Measurements from ENCODE around the gene PDIK1L. TPM values are rescaled to one million over a fixed set of nuclear protein-coding genes. Genes with fewer than 3 reads are reported as not detected.

The PDIK1L gene
- total RNA-seq, 1 donor from 2014 or later = 11.4 TPM

- no peak for DNase-seq
- Histone ChIP-seq H3K36me3 (no peaks in the 10 kb centered on the region), H3K4me1 (peaks cover 48% of the 10 kb centered on the region), H3K9me3 (no peaks in the 10 kb centered on the region), H3K27me3 (no peaks in the 10 kb centered on the region), H3K27ac (no peak overlapping the region), H3K4me3 (no peak overlapping the region)
- intact Hi-C loops (cut with DNase I) = no loop called here
- ATAC-seq = no peak
- TF ChIP-seq, protein P1, sequence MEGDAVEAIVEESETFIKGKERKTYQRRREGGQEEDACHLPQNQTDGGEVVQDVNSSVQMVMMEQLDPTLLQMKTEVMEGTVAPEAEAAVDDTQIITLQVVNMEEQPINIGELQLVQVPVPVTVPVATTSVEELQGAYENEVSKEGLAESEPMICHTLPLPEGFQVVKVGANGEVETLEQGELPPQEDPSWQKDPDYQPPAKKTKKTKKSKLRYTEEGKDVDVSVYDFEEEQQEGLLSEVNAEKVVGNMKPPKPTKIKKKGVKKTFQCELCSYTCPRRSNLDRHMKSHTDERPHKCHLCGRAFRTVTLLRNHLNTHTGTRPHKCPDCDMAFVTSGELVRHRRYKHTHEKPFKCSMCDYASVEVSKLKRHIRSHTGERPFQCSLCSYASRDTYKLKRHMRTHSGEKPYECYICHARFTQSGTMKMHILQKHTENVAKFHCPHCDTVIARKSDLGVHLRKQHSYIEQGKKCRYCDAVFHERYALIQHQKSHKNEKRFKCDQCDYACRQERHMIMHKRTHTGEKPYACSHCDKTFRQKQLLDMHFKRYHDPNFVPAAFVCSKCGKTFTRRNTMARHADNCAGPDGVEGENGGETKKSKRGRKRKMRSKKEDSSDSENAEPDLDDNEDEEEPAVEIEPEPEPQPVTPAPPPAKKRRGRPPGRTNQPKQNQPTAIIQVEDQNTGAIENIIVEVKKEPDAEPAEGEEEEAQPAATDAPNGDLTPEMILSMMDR (IDR thresholded peaks at IDR 0.05) = no peak
These were observed 13.8 kb downstream of the PDIK1L start for GRCh38 chr1:26125382-26125781.

DNA sequence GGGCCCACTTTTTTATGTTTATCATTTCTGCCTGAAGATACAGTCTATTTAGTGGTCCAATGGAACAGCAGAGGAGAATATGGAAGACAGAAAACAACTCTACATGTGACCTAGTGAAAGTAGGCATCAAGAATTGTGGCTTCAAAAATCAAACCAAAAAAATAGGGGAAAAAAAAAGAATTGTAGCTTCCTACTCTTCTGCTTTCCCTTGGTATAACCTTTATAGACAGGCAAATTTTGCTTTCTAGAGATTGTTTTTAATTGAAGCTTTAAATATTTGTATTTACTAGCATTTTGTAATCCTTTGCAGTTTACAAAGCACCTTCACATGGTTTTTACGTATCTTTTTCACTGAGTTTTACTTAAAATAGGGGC is 14.3 kb downstream of the PDIK1L start:
- ATAC-seq (no peak), DNase-seq (no peak)
- TF ChIP-seq, protein P1 (IDR thresholded peaks at IDR 0.05) = no peak
- Histone ChIP-seq H3K36me3 (no peaks in the 10 kb centered on the region), H3K27me3 (no peaks in the 10 kb centered on the region), H3K9me3 (no peaks in the 10 kb centered on the region), H3K4me1 (peaks cover 48% of the 10 kb centered on the region), H3K27ac (peak overlapping the region; percentile 67), H3K4me3 (no peak overlapping the region)
- intact Hi-C loops (cut with DNase I) = no loop called here

- H3K4me1 ChIP-seq = peaks cover 43% of the 10 kb centered on the region
- peak overlapping the region; percentile 67 for H3K27ac ChIP-seq
- peak; percentile 91 for ATAC-seq
- TF ChIP-seq, protein P1 (IDR thresholded peaks at IDR 0.05) = no peak
- H3K36me3 ChIP-seq = no peaks in the 10 kb centered on the region
- intact Hi-C loops (cut with DNase I) = no loop called here
- DNase-seq = no peak
- H3K4me3 ChIP-seq = no peak overlapping the region
- no peaks in the 10 kb centered on the region for H3K27me3 ChIP-seq
- H3K9me3 ChIP-seq = no peaks in the 10 kb centered on the region
These were observed 14.9 kb downstream of the PDIK1L start for GRCh38 chr1:26126321-26127084.

- DNase-seq = no peak
- H3K4me3 ChIP-seq = no peak overlapping the region
- ATAC-seq = peak; percentile 41
- intact Hi-C loops (cut with DNase I) = no loop called here
- H3K27ac ChIP-seq = peak overlapping the region; percentile 67
- no peaks in the 10 kb centered on the region for H3K9me3 ChIP-seq
- TF ChIP-seq, protein P1 (IDR thresholded peaks at IDR 0.05) = no peak
- peaks cover 40% of the 10 kb centered on the region for H3K4me1 ChIP-seq
- H3K27me3 ChIP-seq = no peaks in the 10 kb centered on the region
- no peaks in the 10 kb centered on the region for H3K36me3 ChIP-seq
These were observed 15.9 kb downstream of the PDIK1L start for GRCh38 chr1:26127235-26128163.

- DNase-seq (no peak), ATAC-seq (no peak)
- Histone ChIP-seq H3K4me3 (no peak overlapping the region), H3K27ac (no peak overlapping the region), H3K27me3 (no peaks in the 10 kb centered on the region), H3K4me1 (peaks cover 32% of the 10 kb centered on the region), H3K36me3 (no peaks in the 10 kb centered on the region), H3K9me3 (no peaks in the 10 kb centered on the region)
- intact Hi-C loops (cut with DNase I) = no loop called here
- TF ChIP-seq, protein P1 (IDR thresholded peaks at IDR 0.05) = no peak
These were observed 18.2 kb downstream of the PDIK1L start for GRCh38 chr1:26129778-26130177.
